ENCODE data around the gene PLA2G2D.

Gene PLA2G2D

DNA sequence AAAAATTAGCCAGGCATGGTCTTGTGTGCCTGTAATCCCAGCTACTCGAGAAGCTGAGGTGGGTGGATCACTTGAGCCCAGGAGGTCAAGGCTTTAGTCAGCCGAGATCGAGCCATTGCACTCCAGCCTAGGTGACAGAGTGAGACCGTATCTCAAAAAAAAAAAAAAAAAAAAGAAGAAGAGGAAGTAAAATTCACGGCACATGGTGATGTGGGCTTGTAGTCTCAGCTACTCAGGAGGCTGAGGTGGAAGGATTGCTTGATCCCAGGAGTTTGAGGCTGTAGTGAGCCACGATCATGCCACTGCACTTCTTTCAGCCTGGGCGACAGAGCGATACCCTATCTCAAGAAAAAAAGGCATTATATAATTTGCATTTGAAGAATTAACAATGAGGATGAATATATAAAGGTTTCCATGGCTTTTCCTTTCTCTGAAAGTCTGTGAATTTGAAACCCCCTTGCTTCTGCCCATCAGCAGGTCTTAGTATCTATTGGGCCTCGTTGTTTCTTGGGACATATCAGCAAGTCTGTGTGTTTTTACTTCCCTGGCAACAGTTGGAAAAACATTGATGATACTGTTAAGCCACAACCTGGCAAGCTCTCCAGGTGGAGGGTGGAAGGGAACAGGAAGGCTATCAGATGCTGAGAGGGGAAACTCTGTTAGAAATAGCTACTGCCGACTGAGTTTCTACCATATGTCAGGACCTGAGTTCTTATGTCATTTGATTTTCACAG is 4.6 kb upstream of the PLA2G2D start:
- TF ChIP-seq OSR1 (CRISPR knock-in tag; IDR thresholded peaks at IDR 0.05) (no peak), CSDC2 (CRISPR knock-in tag; IDR thresholded peaks at IDR 0.05) (no peak), ZNF565 (CRISPR knock-in tag; conservative IDR thresholded peaks at IDR 0.05; ENCODE audit: low read depth) (no peak), BACH2 (CRISPR knock-in tag; IDR thresholded peaks at IDR 0.05; ENCODE audit: borderline replicate concordance) (no peak), ISL1 (CRISPR knock-in tag; IDR thresholded peaks at IDR 0.05) (no peak), GLIS3 (CRISPR knock-in tag; IDR thresholded peaks at IDR 0.05) (no peak), ZNF70 (CRISPR knock-in tag; IDR thresholded peaks at IDR 0.05) (no peak), RARB (CRISPR knock-in tag; IDR thresholded peaks at IDR 0.05) (no peak), ESRRG (CRISPR knock-in tag; IDR thresholded peaks at IDR 0.05) (no peak), SNAI2 (CRISPR knock-in tag; IDR thresholded peaks at IDR 0.05) (no peak), TOX (CRISPR knock-in tag; IDR thresholded peaks at IDR 0.05; ENCODE audit: borderline replicate concordance) (no peak), ZFP30 (CRISPR knock-in tag; IDR thresholded peaks at IDR 0.05) (no peak), TCF4 (CRISPR knock-in tag; IDR thresholded peaks at IDR 0.05; ENCODE audit: borderline replicate concordance) (no peak), ARNTL (CRISPR knock-in tag; IDR thresholded peaks at IDR 0.05; ENCODE audit: borderline replicate concordance, low read depth) (no peak), ZNF8 (CRISPR knock-in tag; IDR thresholded peaks at IDR 0.05) (no peak)
- TF ChIP-seq, protein P1, sequence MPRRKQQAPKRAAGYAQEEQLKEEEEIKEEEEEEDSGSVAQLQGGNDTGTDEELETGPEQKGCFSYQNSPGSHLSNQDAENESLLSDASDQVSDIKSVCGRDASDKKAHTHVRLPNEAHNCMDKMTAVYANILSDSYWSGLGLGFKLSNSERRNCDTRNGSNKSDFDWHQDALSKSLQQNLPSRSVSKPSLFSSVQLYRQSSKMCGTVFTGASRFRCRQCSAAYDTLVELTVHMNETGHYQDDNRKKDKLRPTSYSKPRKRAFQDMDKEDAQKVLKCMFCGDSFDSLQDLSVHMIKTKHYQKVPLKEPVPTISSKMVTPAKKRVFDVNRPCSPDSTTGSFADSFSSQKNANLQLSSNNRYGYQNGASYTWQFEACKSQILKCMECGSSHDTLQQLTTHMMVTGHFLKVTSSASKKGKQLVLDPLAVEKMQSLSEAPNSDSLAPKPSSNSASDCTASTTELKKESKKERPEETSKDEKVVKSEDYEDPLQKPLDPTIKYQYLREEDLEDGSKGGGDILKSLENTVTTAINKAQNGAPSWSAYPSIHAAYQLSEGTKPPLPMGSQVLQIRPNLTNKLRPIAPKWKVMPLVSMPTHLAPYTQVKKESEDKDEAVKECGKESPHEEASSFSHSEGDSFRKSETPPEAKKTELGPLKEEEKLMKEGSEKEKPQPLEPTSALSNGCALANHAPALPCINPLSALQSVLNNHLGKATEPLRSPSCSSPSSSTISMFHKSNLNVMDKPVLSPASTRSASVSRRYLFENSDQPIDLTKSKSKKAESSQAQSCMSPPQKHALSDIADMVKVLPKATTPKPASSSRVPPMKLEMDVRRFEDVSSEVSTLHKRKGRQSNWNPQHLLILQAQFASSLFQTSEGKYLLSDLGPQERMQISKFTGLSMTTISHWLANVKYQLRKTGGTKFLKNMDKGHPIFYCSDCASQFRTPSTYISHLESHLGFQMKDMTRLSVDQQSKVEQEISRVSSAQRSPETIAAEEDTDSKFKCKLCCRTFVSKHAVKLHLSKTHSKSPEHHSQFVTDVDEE (CRISPR knock-in tag; IDR thresholded peaks at IDR 0.05) = no peak
- TF ChIP-seq, protein P2, sequence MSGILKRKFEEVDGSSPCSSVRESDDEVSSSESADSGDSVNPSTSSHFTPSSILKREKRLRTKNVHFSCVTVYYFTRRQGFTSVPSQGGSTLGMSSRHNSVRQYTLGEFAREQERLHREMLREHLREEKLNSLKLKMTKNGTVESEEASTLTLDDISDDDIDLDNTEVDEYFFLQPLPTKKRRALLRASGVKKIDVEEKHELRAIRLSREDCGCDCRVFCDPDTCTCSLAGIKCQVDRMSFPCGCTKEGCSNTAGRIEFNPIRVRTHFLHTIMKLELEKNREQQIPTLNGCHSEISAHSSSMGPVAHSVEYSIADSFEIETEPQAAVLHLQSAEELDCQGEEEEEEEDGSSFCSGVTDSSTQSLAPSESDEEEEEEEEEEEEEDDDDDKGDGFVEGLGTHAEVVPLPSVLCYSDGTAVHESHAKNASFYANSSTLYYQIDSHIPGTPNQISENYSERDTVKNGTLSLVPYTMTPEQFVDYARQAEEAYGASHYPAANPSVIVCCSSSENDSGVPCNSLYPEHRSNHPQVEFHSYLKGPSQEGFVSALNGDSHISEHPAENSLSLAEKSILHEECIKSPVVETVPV (CRISPR knock-in tag; IDR thresholded peaks at IDR 0.05) = no peak
- TF ChIP-seq, protein P3, sequence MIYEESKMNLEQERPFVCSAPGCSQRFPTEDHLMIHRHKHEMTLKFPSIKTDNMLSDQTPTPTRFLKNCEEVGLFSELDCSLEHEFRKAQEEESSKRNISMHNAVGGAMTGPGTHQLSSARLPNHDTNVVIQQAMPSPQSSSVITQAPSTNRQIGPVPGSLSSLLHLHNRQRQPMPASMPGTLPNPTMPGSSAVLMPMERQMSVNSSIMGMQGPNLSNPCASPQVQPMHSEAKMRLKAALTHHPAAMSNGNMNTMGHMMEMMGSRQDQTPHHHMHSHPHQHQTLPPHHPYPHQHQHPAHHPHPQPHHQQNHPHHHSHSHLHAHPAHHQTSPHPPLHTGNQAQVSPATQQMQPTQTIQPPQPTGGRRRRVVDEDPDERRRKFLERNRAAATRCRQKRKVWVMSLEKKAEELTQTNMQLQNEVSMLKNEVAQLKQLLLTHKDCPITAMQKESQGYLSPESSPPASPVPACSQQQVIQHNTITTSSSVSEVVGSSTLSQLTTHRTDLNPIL (CRISPR knock-in tag; IDR thresholded peaks at IDR 0.05; ENCODE audit: low read depth) = no peak
- TF ChIP-seq, protein P4, sequence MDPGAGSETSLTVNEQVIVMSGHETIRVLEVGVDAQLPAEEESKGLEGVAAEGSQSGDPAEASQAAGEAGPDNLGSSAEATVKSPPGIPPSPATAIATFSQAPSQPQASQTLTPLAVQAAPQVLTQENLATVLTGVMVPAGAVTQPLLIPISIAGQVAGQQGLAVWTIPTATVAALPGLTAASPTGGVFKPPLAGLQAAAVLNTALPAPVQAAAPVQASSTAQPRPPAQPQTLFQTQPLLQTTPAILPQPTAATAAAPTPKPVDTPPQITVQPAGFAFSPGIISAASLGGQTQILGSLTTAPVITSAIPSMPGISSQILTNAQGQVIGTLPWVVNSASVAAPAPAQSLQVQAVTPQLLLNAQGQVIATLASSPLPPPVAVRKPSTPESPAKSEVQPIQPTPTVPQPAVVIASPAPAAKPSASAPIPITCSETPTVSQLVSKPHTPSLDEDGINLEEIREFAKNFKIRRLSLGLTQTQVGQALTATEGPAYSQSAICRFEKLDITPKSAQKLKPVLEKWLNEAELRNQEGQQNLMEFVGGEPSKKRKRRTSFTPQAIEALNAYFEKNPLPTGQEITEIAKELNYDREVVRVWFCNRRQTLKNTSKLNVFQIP (CRISPR knock-in tag; IDR thresholded peaks at IDR 0.05; ENCODE audit: borderline replicate concordance, low read depth) = no peak
- ATAC-seq = no peak

DNA sequence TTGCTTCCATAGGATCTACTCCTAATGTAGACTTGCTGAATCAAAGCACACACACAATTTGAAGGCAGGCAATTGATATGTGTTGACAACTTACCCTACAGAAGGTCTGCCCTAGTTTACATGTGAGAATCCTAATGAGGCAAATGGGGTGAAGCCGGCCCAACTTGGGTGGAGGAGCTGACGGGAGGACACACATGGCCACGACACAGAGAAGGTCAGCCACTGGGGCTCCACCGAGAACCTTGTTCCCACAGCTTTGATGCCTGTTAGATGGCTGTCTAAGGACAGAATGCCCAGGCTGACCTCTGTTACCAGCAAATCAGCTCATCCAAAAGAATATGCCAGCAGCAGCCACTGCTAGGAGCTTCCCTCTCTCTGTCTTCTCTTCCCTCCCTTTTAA is 1.5 kb upstream of the PLA2G2D start:
- no peak for TF ChIP-seq CSDC2 (CRISPR knock-in tag; IDR thresholded peaks at IDR 0.05)
- no peak for TF ChIP-seq ZFP30 (CRISPR knock-in tag; IDR thresholded peaks at IDR 0.05)
- TF ChIP-seq PPARA (CRISPR knock-in tag; IDR thresholded peaks at IDR 0.05; ENCODE audit: borderline replicate concordance) = no peak
- no peak for TF ChIP-seq SNAI2 (CRISPR knock-in tag; IDR thresholded peaks at IDR 0.05)
- TF ChIP-seq, protein P3 (CRISPR knock-in tag; IDR thresholded peaks at IDR 0.05; ENCODE audit: low read depth) = no peak
- TF ChIP-seq RARB (CRISPR knock-in tag; IDR thresholded peaks at IDR 0.05) = no peak
- TF ChIP-seq ZNF565 (CRISPR knock-in tag; conservative IDR thresholded peaks at IDR 0.05; ENCODE audit: low read depth) = no peak
- TF ChIP-seq ZFP3 (CRISPR knock-in tag; IDR thresholded peaks at IDR 0.05) = no peak
- TF ChIP-seq, protein P1 (CRISPR knock-in tag; IDR thresholded peaks at IDR 0.05) = no peak
- no peak for TF ChIP-seq ZNF70 (CRISPR knock-in tag; IDR thresholded peaks at IDR 0.05)
- TF ChIP-seq, protein P5, sequence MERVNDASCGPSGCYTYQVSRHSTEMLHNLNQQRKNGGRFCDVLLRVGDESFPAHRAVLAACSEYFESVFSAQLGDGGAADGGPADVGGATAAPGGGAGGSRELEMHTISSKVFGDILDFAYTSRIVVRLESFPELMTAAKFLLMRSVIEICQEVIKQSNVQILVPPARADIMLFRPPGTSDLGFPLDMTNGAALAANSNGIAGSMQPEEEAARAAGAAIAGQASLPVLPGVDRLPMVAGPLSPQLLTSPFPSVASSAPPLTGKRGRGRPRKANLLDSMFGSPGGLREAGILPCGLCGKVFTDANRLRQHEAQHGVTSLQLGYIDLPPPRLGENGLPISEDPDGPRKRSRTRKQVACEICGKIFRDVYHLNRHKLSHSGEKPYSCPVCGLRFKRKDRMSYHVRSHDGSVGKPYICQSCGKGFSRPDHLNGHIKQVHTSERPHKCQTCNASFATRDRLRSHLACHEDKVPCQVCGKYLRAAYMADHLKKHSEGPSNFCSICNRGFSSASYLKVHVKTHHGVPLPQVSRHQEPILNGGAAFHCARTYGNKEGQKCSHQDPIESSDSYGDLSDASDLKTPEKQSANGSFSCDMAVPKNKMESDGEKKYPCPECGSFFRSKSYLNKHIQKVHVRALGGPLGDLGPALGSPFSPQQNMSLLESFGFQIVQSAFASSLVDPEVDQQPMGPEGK (CRISPR knock-in tag; IDR thresholded peaks at IDR 0.05; ENCODE audit: borderline replicate concordance) = no peak
- TF ChIP-seq TCF4 (CRISPR knock-in tag; IDR thresholded peaks at IDR 0.05; ENCODE audit: borderline replicate concordance) = no peak
- ATAC-seq = no peak
